GM12878 (cell line): ENCODE measurements around the gene ZBTB18.

ENCODE experiments used
- ATF3 ChIP-seq: IDR thresholded peaks from 2 replicates; pipeline ENCODE4 v1.6.1; 2011; ENCODE audit warnings: low read depth, mild to moderate bottlenecking, low read length, moderate library complexity, borderline replicate concordance; ENCODE audit errors: extremely low read depth
- CTCF ChIP-seq, 3 experiments: IDR thresholded peaks in 2 of 3; conservative IDR thresholded peaks in 1 of 3; 2 replicates each; pipeline ENCODE4 v1.5.1; 2011; ENCODE audit warnings: low read depth in 3 of 3, low read length in 3 of 3, mild to moderate bottlenecking in 3 of 3, control low read depth in 2 of 3, moderate library complexity in 2 of 3, inconsistent platforms in 1 of 3, mixed read lengths in 1 of 3; ENCODE audit not compliant: control insufficient read depth in 2 of 3, insufficient read depth in 1 of 3; ENCODE audit errors: extremely low read depth in 1 of 3
- EP300 ChIP-seq, 2 experiments: fragments of 150-350 bp in 1 of 2; IDR thresholded peaks; 2 replicates each; pipeline ENCODE4 v1.6.1; 2011 to 2012; ENCODE audit warnings: low read depth in 2 of 2, low read length in 2 of 2, borderline replicate concordance in 1 of 2, improper control_type of control experiment in 1 of 2, inconsistent platforms in 1 of 2; ENCODE audit not compliant: control insufficient read depth in 1 of 2
- HCFC1 ChIP-seq: fragments of 150-350 bp; IDR thresholded peaks from 2 replicates; pipeline ENCODE4 v1.6.1; 2014; ENCODE audit warnings: low read length
- PAX5 ChIP-seq: IDR thresholded peaks from 2 replicates; pipeline ENCODE4 v1.6.1; 2011; ENCODE audit warnings: low read depth, low read length, borderline replicate concordance
- ZBTB40 ChIP-seq: fragments of 450-650 bp; IDR thresholded peaks from 2 replicates; pipeline ENCODE4 v1.6.1; 2016; ENCODE audit warnings: mild to moderate bottlenecking, moderate library complexity, borderline replicate concordance

GRCh38 chr1:244035358-244035757 is 15.7 kb upstream of the ZBTB18 start:
- TF ChIP-seq ATF3, result no peak
- TF ChIP-seq PAX5, result no peak
- TF ChIP-seq EP300 (IDR thresholded peaks at IDR 0.05; ENCODE audit: borderline replicate concordance in 1 of 2, control insufficient read depth in 1 of 2, low read depth in 2 of 2, low read length in 2 of 2), result no peak
- no peak for TF ChIP-seq ZBTB40
- no peak for TF ChIP-seq CTCF (IDR thresholded peaks at IDR 0.05 in 2 of 3, conservative IDR thresholded peaks at IDR 0.05 in 1 of 3; ENCODE audit: control insufficient read depth in 2 of 3, extremely low read depth in 1 of 3, insufficient read depth in 1 of 3, low read depth in 3 of 3, low read length in 3 of 3)
- TF ChIP-seq HCFC1, result no peak
